ENCODE results near the gene CEP70. TPM values are rescaled to one million over a fixed set of nuclear protein-coding genes. Genes with fewer than 3 reads are reported as not detected.

Gene CEP70
- total and polyA plus RNA-seq, 2 of the 13 experiments (the other 11 are each of a cell fraction or from before 2014, with no cell fraction given), result 4.0 to 22.3 TPM

DNA sequence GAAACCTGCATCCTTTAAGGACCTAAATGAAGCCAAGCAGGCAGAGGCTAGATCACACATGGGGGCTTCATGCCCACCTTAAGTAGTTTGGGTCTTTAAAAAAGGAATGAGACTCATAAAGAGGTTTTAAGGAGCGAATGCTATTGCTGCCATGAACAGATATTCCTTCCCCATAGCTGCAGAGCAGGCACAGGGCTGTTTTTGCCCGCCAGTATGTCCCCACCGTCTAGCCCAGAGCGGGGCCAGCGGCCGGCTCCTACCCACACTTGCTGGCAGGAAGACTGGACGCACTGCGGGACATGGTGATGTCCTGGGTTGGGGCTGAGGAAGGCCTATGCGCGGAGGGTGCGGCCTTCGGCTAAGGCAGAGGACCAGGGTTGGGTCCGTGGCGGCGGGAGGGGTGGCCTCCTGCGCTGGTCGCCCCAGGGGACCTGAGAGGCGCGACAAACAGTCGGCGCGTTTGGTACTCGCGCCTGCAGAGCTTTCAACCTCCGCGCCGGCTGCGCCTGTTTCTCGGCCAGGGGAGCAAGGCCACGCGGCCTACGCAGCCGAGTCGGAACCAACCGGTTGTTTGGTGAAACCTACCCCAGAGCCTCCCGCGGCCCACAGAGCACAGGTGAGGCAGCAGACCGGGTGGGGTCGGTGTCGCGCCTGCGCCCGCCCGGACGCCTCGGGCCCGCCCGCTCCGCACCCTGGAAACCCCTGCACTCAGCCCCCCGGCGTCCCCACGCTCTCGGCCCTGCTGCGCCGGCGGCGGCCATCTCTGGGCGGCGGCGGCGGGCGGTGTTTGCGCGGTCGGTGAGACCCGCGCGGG, 14.5 kb upstream of the CEP70 start, which contains the start of gene FAIM (continued):
- TF ChIP-seq STAG1 (CRISPR knock-in tag; IDR thresholded peaks at IDR 0.05) (0 out of 2 replicates have a peak, but pooled peaks have one; percentile 25), ZNF678 (CRISPR knock-in tag; IDR thresholded peaks at IDR 0.05) (peak; percentile 55; the same call in 1 of the 2 replicates), MIXL1 (CRISPR knock-in tag; IDR thresholded peaks at IDR 0.05) (no peak), FOSL1 (CRISPR knock-in tag; IDR thresholded peaks at IDR 0.05; ENCODE audit: borderline replicate concordance) (no peak), MLX (CRISPR knock-in tag; IDR thresholded peaks at IDR 0.05) (no peak), ZNF329 (CRISPR knock-in tag; IDR thresholded peaks at IDR 0.05; ENCODE audit: low read depth) (peak; percentile 14; the same call in 1 of the 2 replicates), ZNF451 (CRISPR knock-in tag; IDR thresholded peaks at IDR 0.05) (no peak), MYNN (CRISPR knock-in tag; IDR thresholded peaks at IDR 0.05; ENCODE audit: low read depth) (0 out of 2 replicates have a peak, but pooled peaks have one; percentile 36), ZFP90 (CRISPR knock-in tag; IDR thresholded peaks at IDR 0.05; ENCODE audit: borderline replicate concordance) (no peak; the same call in 1 of the 2 replicates), NCOR1 (IDR thresholded peaks at IDR 0.05; ENCODE audit: borderline replicate concordance, low read length) (no peak), IRX3 (CRISPR knock-in tag; IDR thresholded peaks at IDR 0.05; ENCODE audit: borderline replicate concordance, low read depth) (peak; percentile 21; the same call in 1 of the 2 replicates), SNRNP70 (IDR thresholded peaks at IDR 0.05; ENCODE audit: low read depth, low read length) (no peak), ATF4 (CRISPR knock-in tag; IDR thresholded peaks at IDR 0.05) (0 out of 4 replicates have a peak, but pooled peaks of 1 of the 2 experiments have one; percentile 48), ZBTB38 (CRISPR knock-in tag; IDR thresholded peaks at IDR 0.05) (peak; percentile 69; the same call in 1 of the 2 replicates), ZNF768 (CRISPR knock-in tag; IDR thresholded peaks at IDR 0.05) (no peak; the same call in 1 of the 2 replicates), ZC3H13 (CRISPR knock-in tag; IDR thresholded peaks at IDR 0.05) (0 out of 2 replicates have a peak, but pooled peaks have one; percentile 25), NR0B2 (CRISPR knock-in tag; IDR thresholded peaks at IDR 0.05) (0 out of 2 replicates have a peak, but pooled peaks have one; percentile 52), PLRG1 (conservative IDR thresholded peaks at IDR 0.05) (no peak), ZNF83 (CRISPR knock-in tag; IDR thresholded peaks at IDR 0.05; ENCODE audit: borderline replicate concordance) (no peak), MBNL3 (CRISPR knock-in tag; conservative IDR thresholded peaks at IDR 0.05) (no peak), ZNF350 (CRISPR knock-in tag; IDR thresholded peaks at IDR 0.05; ENCODE audit: borderline replicate concordance, low read depth) (peak; percentile 53; the same call in 1 of the 2 replicates), ZNF275 (CRISPR knock-in tag; IDR thresholded peaks at IDR 0.05; ENCODE audit: borderline replicate concordance) (0 out of 2 replicates have a peak, but pooled peaks have one; percentile 27), ZNF205 (CRISPR knock-in tag; IDR thresholded peaks at IDR 0.05) (peak; percentile 43; the same call in 1 of the 2 replicates), ZNF614 (CRISPR knock-in tag; IDR thresholded peaks at IDR 0.05; ENCODE audit: borderline replicate concordance) (peak; percentile 63; the same call in 1 of the 2 replicates), ZMYM4 (CRISPR knock-in tag; IDR thresholded peaks at IDR 0.05) (peak; percentile 46; the same call in 1 of the 2 replicates)
- TF ChIP-seq, protein P1, sequence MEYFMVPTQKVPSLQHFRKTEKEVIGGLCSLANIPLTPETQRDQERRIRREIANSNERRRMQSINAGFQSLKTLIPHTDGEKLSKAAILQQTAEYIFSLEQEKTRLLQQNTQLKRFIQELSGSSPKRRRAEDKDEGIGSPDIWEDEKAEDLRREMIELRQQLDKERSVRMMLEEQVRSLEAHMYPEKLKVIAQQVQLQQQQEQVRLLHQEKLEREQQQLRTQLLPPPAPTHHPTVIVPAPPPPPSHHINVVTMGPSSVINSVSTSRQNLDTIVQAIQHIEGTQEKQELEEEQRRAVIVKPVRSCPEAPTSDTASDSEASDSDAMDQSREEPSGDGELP (IDR thresholded peaks at IDR 0.05; ENCODE audit: borderline replicate concordance, low read depth), result peak; percentile 21; the same call in 1 of the 2 replicates
